Stimulated activated CD4-positive, alpha-beta T cell treated with anti-CD3 and anti-CD28 coated beads, Interleukin-2, amount 100 ng/mL, for 48 hours (primary cell): ENCODE data around the gene TAF7.
"Not testable (repeated sequence)": the region's sequence is repeated elsewhere in the genome, so short reads cannot be mapped to it uniquely, and the experiment has no call there.

ENCODE experiments used
- DNase-seq, 2 donors: peaks; one replicate each; pipeline ENCODE4 v3.0.0-alpha.2; 2020

The TAF7 gene

GRCh38 chr5:141320225-141321169, at the start of gene TAF7:
Gene TAF7 (minus strand): TSS chr5:141320784. CDS start chr5:141320044, 740 bp downstream.
- peak; percentile 84 to 90 for DNase-seq

DNA sequence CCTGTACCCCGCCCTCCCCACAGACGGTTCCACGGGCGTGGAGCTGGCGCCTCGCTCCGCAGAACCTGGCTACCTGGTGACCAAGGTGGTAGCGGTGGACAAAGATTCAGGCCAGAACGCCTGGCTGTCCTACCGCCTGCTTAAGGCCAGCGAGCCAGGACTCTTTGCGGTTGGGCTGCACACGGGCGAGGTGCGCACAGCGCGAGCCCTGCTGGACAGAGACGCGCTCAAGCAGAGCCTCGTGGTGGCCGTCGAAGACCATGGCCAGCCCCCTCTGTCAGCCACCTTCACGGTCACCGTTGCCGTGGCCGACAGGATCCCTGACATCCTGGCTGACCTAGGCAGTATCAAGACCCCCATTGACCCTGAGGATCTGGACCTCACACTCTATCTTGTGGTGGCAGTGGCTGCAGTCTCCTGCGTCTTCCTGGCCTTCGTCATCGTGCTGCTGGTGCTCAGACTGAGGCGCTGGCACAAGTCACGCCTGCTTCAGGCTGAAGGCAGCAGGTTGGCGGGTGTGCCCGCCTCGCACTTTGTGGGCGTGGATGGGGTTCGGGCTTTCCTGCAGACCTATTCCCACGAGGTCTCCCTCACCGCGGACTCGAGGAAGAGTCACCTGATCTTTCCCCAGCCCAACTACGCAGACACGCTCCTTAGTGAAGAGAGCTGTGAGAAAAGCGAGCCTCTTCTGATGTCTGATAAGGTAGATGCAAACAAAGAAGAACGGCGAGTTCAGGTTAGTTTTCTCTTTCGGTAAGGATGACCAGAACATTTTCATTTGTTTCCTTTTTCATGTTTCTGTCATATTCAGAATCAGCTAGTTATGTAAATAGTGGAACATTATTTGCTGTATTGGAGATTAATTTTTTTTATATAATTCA, 45.7 kb upstream of the TAF7 start:
- no peak for DNase-seq

DNA sequence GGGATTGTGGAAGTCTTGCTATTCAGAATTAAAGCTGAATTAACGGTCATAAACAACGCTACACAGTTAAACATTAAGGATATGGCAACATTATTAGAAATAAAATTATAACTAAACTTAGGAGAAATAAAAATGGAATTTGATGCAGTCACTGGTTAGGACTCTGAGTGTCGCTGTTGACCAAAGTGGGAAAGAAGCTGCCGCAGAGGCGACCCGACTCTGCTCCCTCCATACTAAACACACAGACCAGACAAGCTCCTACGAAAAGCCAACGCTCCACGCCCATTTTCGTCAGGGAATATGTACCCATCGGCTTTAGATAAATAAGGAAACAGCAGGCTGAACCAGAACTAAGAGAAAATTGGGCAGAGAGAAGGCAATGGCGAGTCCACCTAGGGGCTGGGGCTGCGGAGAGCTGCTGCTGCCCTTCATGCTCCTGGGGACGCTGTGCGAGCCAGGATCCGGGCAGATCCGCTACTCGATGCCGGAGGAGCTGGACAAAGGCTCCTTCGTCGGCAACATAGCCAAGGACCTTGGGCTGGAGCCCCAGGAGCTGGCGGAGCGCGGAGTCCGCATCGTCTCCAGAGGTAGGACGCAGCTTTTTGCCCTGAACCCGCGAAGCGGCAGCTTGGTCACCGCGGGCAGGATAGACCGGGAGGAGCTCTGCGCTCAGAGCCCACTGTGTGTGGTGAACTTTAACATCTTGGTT, 43.5 kb upstream of the TAF7 start, which contains the start of gene PCDHGA5:
Gene PCDHGA5 (plus strand): TSS at position 211 of the 709 bp plus-strand sequence. CDS start 169 bp downstream, at position 380.
- DNase-seq = no peak

DNA sequence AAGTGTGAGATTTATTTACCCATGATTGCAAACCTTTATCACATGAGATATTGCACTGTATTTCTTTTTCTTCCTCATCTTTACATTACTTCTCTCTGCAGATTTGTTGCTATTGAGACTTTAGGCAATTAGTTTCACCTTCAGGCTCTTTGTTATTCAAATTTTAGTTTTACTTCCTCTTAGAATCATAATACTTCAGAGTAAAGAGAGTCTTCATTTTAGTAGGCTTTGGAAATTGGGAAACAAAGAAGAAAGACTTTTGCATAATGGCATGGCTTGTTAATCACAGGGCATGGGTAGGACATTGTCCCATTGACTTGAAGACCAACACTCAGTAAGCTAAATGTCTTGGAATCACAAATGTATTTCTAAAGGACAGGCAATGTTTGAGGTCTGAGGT, 42.1 kb upstream of the TAF7 start:
- DNase-seq = no peak

GRCh38 chr5:141360685-141361084, 40.1 kb upstream of the TAF7 start:
- no peak for DNase-seq

- DNase-seq = no peak
Measured at GRCh38 chr5:141359790-141360426, 39.3 kb upstream of the TAF7 start, which contains the start of gene PCDHGB2. Gene PCDHGB2 (plus strand): TSS chr5:141359994. CDS start chr5:141360136, 142 bp downstream.

DNA sequence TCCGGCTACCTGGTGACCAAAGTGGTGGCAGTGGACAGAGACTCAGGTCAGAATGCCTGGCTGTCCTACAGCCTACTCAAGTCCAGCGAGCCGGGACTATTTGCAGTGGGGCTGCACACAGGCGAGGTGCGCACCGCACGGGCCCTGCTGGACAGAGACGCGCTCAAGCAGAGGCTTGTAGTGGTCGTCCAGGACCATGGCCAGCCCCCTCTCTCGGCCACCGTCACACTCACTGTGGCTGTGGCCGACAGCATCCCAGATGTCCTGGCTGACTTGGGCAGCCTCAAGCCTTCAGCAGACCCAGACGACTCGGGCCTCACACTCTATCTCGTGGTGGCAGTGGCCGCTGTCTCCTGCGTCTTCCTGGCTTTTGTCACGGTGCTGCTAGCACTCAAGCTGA, 36.4 kb upstream of the TAF7 start:
- no peak for DNase-seq

DNA sequence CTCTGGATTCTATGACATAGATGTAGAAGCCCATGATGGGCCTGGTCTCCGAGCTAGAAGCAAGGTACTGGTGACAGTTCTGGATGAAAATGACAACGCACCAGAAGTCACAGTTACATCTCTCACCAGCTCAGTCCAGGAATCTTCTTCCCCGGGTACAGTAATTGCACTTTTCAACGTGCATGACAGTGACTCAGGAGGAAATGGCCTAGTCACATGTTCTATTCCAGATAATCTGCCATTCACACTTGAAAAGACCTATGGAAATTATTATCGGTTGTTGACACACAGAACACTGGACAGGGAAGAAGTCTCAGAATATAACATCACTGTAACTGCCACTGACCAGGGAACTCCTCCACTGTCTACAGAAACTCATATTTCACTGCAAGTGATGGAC, 35.5 kb upstream of the TAF7 start:
- DNase-seq = no peak

- no peak for DNase-seq
Measured at GRCh38 chr5:141355641-141356040, 35.1 kb upstream of the TAF7 start.

DNA sequence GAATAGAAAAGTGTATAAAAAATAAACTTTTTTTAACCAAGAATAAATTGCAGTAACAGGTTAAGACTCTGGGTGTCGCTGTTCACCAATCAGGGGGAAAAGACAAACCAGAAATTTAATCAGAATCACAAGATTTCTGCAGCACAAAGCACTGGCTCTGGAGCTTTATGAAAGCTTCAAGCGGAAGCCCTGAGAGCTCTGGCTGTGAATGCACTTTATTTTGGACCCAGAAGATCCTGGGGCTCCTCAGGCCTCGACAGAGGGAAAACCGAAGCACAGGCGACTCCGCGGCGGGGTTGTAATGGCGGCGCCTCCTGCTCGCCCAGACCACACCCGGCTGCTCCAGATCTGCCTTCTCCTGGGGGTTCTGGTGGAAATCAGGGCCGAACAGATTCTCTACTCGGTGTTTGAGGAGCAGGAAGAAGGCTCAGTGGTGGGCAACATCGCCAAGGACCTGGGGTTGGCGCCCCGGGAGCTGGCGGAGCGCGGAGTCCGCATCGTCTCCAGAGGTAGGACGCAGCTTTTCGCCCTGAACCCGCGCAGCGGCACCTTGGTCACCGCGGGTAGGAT, 34.4 kb upstream of the TAF7 start, which contains the start of gene PCDHGA4:
Gene PCDHGA4 (plus strand): TSS at position 122 of the 570 bp plus-strand sequence. CDS start 87 bp downstream, at position 209.
- no peak for DNase-seq

- no peak for DNase-seq
Measured at GRCh38 chr5:141351591-141351990, 31.0 kb upstream of the TAF7 start.

DNA sequence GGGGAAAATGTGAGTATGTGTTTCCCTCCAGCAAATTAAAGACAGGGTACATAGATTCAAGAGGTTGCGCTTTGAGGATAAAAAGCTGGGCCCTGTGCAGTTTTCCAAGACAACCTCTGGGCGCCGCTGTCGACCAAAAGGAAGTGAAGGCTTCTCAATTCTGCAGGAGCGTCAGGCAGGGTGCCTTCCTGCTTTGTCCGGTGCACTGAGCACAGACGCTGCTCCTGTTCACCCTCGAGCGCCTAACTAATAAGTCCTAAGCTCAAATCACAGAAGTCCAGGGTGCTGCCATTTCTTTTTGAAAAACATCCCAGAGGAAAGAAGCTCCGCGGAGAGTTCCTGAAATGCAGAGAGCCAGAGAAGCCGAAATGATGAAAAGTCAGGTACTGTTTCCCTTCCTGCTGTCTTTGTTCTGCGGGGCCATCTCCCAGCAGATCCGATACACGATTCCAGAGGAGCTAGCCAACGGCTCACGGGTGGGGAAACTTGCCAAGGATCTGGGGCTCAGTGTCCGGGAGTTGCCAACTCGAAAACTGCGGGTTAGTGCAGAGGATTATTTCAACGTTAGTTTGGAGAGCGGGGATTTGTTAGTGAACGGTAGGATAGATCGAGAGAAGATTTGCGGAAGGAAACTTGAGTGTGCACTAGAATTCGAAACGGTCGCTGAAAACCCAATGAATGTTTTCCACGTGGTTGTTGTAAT, 29.5 kb upstream of the TAF7 start, which contains the start of gene PCDHGB1:
Gene PCDHGB1 (plus strand): TSS at position 183 of the 703 bp plus-strand sequence. CDS start 162 bp downstream, at position 345.
- no peak for DNase-seq

DNA sequence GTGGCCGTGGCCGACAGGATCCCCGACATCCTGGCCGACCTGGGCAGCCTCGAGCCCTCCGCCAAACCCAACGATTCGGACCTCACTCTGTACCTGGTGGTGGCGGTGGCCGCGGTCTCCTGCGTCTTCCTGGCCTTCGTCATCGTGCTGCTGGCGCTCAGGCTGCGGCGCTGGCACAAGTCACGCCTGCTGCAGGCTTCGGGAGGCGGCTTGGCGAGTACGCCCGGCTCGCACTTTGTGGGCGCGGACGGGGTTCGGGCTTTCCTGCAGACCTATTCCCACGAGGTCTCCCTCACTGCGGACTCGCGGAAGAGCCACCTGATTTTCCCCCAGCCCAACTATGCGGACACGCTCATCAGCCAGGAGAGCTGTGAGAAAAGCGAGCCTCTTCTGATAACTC, 25.4 kb upstream of the TAF7 start:
- not testable (repeated sequence) for DNase-seq

GRCh38 chr5:141345327-141345726, 24.7 kb upstream of the TAF7 start:
- DNase-seq = no peak

DNA sequence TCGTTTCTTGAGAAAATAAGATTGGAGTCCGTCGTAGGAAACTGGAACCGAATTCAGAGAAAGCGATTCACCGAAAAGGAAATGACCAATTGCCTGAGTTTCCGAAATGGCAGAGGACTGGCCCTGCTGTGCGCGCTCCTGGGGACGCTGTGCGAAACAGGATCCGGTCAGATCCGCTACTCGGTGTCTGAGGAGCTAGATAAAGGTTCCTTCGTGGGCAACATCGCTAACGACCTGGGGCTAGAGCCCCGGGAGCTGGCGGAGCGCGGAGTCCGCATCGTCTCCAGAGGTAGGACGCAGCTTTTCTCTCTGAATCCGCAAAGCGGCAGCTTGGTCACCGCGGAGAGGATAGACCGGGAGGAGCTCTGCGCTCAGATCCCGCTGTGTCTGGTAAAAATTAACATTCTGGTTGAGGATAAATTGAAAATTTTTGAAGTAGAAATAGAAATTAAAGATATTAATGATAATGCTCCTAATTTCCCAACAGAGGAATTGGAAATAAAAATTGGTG, 23.4 kb upstream of the TAF7 start:
- DNase-seq = no peak

DNA sequence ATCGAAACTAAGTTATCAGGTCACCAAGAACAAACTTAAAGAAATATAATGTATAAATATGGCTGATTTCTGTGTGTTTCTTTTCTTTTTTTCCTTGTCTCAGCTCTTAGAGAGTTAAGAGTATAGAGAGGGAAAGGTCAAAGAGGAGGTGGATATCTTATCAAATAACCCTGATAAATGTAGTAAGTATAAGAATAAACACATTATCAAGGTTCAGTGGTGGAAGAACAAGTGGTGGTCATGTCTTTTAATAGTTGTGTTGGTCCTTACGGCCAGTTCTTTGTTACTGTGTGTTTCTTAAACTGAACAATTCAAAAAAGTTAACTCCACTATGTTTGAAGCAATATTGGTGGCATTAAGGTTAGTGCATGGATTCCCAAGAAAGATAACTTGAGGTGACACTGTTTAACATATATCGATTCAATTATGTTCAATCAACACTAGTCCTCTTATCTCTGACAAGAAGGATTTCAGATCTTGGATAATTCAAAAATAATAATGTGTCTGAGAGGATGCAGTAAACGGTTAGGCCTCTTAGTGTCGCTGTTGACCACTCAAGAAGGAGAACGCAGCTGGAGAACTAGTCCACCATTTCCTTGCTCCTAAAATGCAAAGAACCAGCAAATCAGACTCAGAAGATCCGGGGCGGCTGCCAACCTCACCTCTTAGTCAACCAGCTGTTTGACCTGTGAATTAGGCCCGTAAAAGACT, 22.8 kb upstream of the TAF7 start, which contains the start of gene PCDHGA3:
Gene PCDHGA3 (plus strand): TSS at position 588 of the 711 bp plus-strand sequence. CDS start 205 bp downstream, outside the sequence.
- DNase-seq = no peak

- no peak for DNase-seq
Measured at GRCh38 chr5:141342773-141343172, 22.2 kb upstream of the TAF7 start.

GRCh38 chr5:141340781-141341354, 20.3 kb upstream of the TAF7 start:
- DNase-seq = not testable (repeated sequence)
